Omental fat pad (tissue), 4 donors: ENCODE results near the gene SCLY. TPM values are rescaled to one million over a fixed set of nuclear protein-coding genes. Genes with fewer than 3 reads are reported as not detected.

ENCODE experiments used
- ATAC-seq: fragments of 150-250 bp; one replicate; pipeline ENCODE4 v1.9.1; 2016; ENCODE audit warnings: mild to moderate bottlenecking, moderate library complexity; ENCODE audit not compliant: low FRiP score
- DNase-seq: peaks from one replicate; pipeline ENCODE4 v3.0.0-alpha.2; 2019; ENCODE audit warnings: low spot score
- total RNA-seq, 4 donors: library from RNA; depleted of rRNA; stranded (reverse); fragments of >200 nt; gene quantifications; one replicate each; pipeline ENCODE4 v1.1.0, GENCODE V29; 2016
- TF ChIP-seq, protein P1 (sequence below), 3 donors: fragments of 450-650 bp; IDR thresholded peaks; one replicate each; pipeline ENCODE4 v1.5.1; 2016 to 2017; ENCODE audit warnings: antibody characterized with exemption in 3 of 3, mild to moderate bottlenecking in 3 of 3, moderate library complexity in 2 of 3

The SCLY gene
- total RNA-seq, 4 donors from 2014 or later, result 7.3 to 15.8 (median 12.5) TPM

GRCh38 chr2:238142382-238143205 is 81.8 kb downstream of the SCLY start:
- no peak for ATAC-seq
- no peak for DNase-seq
- TF ChIP-seq, protein P1, sequence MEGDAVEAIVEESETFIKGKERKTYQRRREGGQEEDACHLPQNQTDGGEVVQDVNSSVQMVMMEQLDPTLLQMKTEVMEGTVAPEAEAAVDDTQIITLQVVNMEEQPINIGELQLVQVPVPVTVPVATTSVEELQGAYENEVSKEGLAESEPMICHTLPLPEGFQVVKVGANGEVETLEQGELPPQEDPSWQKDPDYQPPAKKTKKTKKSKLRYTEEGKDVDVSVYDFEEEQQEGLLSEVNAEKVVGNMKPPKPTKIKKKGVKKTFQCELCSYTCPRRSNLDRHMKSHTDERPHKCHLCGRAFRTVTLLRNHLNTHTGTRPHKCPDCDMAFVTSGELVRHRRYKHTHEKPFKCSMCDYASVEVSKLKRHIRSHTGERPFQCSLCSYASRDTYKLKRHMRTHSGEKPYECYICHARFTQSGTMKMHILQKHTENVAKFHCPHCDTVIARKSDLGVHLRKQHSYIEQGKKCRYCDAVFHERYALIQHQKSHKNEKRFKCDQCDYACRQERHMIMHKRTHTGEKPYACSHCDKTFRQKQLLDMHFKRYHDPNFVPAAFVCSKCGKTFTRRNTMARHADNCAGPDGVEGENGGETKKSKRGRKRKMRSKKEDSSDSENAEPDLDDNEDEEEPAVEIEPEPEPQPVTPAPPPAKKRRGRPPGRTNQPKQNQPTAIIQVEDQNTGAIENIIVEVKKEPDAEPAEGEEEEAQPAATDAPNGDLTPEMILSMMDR (IDR thresholded peaks at IDR 0.05), result no peak

DNA sequence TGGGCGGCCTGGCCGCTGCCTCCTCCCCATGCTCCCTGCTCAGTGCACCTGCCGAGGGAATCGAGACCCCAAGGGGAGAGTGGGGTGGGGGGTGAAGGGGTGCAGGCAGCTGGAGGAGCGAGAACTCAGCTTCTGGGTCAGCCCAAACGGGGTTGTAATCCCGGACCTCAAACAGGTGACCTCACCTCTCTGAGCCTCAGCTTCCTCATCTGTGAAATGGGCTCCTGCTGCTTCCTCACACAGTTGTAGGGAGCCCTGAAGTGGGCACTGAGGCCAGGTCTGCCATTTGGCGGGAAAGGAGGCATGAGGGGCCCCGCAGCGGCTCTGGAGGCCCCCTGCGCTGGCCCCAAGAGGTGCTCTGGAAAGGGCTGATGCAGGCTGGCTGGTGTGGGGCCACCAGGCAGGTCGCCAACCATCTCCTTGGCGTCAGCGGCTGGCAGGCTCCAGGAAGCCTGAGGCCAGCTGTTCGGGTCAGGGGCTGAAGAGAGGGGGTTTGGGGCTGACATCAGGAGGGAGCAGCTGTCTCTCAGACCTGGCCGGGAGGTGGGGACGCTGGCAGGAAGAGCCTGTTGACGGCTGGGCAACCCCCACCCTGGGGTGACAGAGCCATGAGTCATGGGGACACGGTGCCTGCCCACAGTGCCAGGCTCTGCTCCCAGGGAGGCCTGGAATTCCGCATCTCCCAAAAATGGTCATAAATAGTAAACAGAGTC is 82.6 kb downstream of the SCLY start:
- ATAC-seq (no peak), DNase-seq (no peak)
- TF ChIP-seq, protein P1 (IDR thresholded peaks at IDR 0.05), result no peak

GRCh38 chr2:238144262-238144661 is 83.5 kb downstream of the SCLY start:
- ATAC-seq, result no peak
- no peak for DNase-seq
- TF ChIP-seq, protein P1 (IDR thresholded peaks at IDR 0.05), result no peak

DNA sequence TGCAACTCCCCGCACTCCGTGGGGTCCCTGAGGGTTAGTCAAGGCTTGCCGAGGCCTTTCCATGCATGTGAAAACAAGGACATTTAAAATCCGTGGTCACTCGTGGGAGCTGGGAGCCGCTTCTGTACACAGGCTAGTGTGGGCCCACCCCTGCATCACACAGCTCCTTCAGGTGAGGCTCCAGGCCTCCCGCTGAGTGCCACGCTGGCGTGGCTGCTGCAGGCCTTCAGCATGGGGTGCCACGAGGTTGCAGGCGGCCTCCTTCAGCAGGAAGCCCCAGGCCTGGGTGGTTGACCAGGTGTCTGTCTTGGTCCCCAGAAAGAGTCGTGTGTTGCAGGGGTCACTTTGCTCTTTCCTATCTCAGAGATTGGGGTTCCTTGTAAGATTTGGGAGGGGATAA is 84.2 kb downstream of the SCLY start:
- no peak for ATAC-seq
- no peak for DNase-seq
- TF ChIP-seq, protein P1 (IDR thresholded peaks at IDR 0.05), result no peak

- DNase-seq, result no peak
- TF ChIP-seq, protein P1 (IDR thresholded peaks at IDR 0.05), result no peak
- no peak for ATAC-seq
Observed at GRCh38 chr2:238145851-238146250, 85.0 kb downstream of the SCLY start.

DNA sequence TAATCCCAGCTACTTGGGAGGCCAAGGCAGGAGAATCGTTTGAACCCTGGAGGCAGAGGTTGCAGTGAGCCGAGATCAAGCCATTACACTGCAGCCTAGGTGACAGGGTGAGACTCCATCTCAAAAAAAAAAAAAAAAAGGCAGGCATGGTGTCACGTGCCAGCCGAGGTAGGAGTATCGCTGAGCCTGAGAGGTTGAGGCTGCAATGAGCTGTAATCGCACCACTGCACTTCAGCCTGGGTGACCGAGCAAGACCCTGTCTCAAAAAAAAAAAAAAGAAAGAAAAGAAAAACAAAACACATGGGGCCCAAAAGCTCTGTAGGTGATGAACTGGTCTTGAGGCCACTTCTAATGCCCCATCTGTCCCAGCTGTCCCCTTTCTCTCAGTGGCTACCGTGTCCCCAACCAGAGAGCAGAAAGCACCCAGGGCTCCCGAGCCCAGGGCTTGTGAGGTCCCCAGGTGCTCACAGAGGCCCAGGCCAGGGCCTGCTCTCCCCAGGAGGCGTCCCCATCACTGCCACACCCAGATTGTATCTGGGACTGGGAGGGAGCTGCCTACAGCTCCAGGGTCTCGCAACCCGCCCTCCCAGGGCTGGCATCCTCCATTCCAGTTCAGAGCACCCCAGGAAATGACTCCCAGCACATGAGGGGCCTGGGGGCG is 86.2 kb downstream of the SCLY start:
- TF ChIP-seq, protein P1 (IDR thresholded peaks at IDR 0.05), result no peak
- ATAC-seq (no peak), DNase-seq (no peak)
